SK-N-MC (cell line): ENCODE results near the gene CLIP3.

ENCODE experiments used
- EZH2 ChIP-seq: fragments of 200-600 bp; sonication (generic); IDR thresholded peaks from one replicate; pipeline ENCODE4 v1.6.1; 2017; ENCODE audit warnings: antibody characterized with exemption
- FOXP2 ChIP-seq: optimal IDR thresholded peaks from 2 replicates; pipeline ENCODE3; 2011; ENCODE audit warnings: mild to moderate bottlenecking, moderate library complexity; ENCODE audit not compliant: insufficient read depth; ENCODE audit errors: extremely low read length, control extremely low read depth
- POLR2AphosphoS5 ChIP-seq: IDR thresholded peaks from 2 replicates; pipeline ENCODE4 v1.6.1; 2012; ENCODE audit warnings: mild to moderate bottlenecking, low read depth, low read length, borderline replicate concordance

DNA sequence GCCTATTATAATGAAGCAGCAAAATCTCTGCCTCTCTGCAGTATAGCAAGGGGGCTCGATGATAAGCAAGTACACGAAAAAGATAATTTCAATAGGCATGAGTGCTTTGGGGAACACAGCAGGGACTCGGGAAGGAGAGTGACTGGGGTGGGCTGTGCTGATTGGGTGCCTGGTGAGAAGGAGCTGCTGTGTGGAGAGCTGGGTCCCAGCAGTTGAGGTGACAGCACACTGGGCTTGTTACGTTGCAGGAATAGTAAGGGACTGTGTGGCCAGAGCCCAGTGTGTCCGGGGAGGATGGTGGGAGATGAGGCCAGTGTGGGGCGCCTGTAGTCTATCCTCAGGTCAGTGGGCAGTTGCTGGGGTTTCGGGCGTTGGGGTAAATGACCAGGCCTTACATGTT, 39.4 kb upstream of the CLIP3 start:
- TF ChIP-seq POLR2AphosphoS5 (no peak), EZH2 (no peak), FOXP2 (no peak)
